ENCODE measurements around the gene HOXD4. TPM values are rescaled to one million over a fixed set of nuclear protein-coding genes. Genes with fewer than 3 reads are reported as not detected.

HOXD4 gene
- total and polyA plus RNA-seq, 11 donors, result 0.10 to 0.96 (median 0.41) TPM; not detected in 2

GRCh38 chr2:176109192-176109901 lies 42.0 kb upstream of the HOXD4 start:
- Histone ChIP-seq H3K27ac (peak overlapping the region in 1 of 12 donors; percentile 87), H3K9me3 (no peaks in the 10 kb centered on the region), H3K27me3 (peaks cover 93 to 99% (median 96%) of the 10 kb centered on the region in 9 donors), H3K36me3 (no peaks in the 10 kb centered on the region), H3K4me1 (peaks cover 0 to 36% (median 9%) of the 10 kb centered on the region in 12 donors), H3K4me3 (no peak overlapping the region)
- TF ChIP-seq CTCF (IDR thresholded peaks at IDR 0.05) (no peak), POLR2A (IDR thresholded peaks at IDR 0.05) (no peak)
- intact Hi-C loops (cut with DNase I), result no loop called here
- WGBS, 4 donors, result 4 to 15% (median 8%) methylated on average over 26 of the region's 26 CpGs
- no peak for ATAC-seq
- DNase-seq, result peak in 1 of 5 donors; percentile 7

- TF ChIP-seq POLR2A (IDR thresholded peaks at IDR 0.05), result no peak
- TF ChIP-seq CTCF (IDR thresholded peaks at IDR 0.05), result no peak
- ATAC-seq (no peak), DNase-seq (no peak)
- WGBS, 4 donors, result 12 to 18% (median 15%) methylated on average over 4 of the region's 4 CpGs
- Histone ChIP-seq H3K27ac (no peak overlapping the region), H3K36me3 (no peaks in the 10 kb centered on the region), H3K9me3 (no peaks in the 10 kb centered on the region), H3K4me1 (peaks cover 0 to 30% (median 7%) of the 10 kb centered on the region in 12 donors), H3K4me3 (no peak overlapping the region), H3K27me3 (peaks cover 93 to 99% (median 96%) of the 10 kb centered on the region in 9 donors)
- intact Hi-C loops (cut with DNase I), result no loop called here
Observed at GRCh38 chr2:176109946-176110345, 41.4 kb upstream of the HOXD4 start.

- H3K27me3 ChIP-seq, result peaks cover 93 to 99% (median 96%) of the 10 kb centered on the region in 9 donors
- intact Hi-C loops (cut with DNase I), result no loop called here
- TF ChIP-seq POLR2A (IDR thresholded peaks at IDR 0.05) (no peak), CTCF (IDR thresholded peaks at IDR 0.05) (no peak)
- no peak overlapping the region for H3K4me3 ChIP-seq
- ATAC-seq, result no peak
- no peaks in the 10 kb centered on the region for H3K9me3 ChIP-seq
- peaks cover 0 to 28% (median 7%) of the 10 kb centered on the region in 12 donors for H3K4me1 ChIP-seq
- no peak for DNase-seq
- no peaks in the 10 kb centered on the region for H3K36me3 ChIP-seq
- WGBS, 4 donors, result 18 to 21% (median 19%) methylated on average over 7 of the region's 7 CpGs
- no peak overlapping the region for H3K27ac ChIP-seq
Observed at GRCh38 chr2:176110415-176111308, 40.7 kb upstream of the HOXD4 start.

- TF ChIP-seq POLR2A (IDR thresholded peaks at IDR 0.05), result no peak
- peak in 10 of 12 donors; percentile 27 to 56 (median 44) for TF ChIP-seq CTCF (IDR thresholded peaks at IDR 0.05)
- H3K4me3 ChIP-seq, result no peak overlapping the region
- DNase-seq (no peak), ATAC-seq (no peak)
- H3K9me3 ChIP-seq, result no peaks in the 10 kb centered on the region
- no peak overlapping the region for H3K27ac ChIP-seq
- no peaks in the 10 kb centered on the region for H3K36me3 ChIP-seq
- WGBS, 4 donors, result 3 to 4% (median 3%) methylated on average over 16 of the region's 16 CpGs
- peaks cover 0 to 32% (median 7%) of the 10 kb centered on the region in 12 donors for H3K4me1 ChIP-seq
- H3K27me3 ChIP-seq, result peaks cover 93 to 99% (median 96%) of the 10 kb centered on the region in 9 donors
- intact Hi-C loops (cut with DNase I), result no loop called here
Observed at GRCh38 chr2:176111309-176111663, 40.1 kb upstream of the HOXD4 start.

All from heart left ventricle (tissue), 16 donors.